ENCODE data around the gene SLC9A7.

Gene SLC9A7

DNA sequence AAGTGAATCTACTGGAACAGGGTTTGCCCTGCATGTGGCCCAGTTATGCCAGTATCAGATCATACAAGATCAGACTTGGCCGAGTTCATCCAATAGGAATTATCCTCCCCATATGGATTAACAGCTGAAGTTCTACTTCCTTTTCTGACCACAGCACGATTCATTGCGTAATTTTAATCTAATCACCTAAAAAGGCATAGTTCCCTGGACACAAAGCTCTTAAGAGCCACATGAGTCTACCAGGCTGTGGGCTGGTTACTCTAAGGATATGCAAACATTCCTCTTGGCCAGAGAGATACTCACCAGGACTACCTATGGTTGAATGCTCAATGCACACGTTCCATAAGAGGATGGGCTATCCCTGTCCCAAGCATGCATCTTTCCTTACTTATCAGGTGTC, 138.4 kb downstream of the SLC9A7 start:
- no peak overlapping the region for H3K4me3 Mint-ChIP-seq
- H3K9me3 Mint-ChIP-seq, result peaks cover 15% of the 10 kb centered on the region
- H3K4me1 Mint-ChIP-seq, result peaks cover 7% of the 10 kb centered on the region
- no peak overlapping the region for H3K27ac Mint-ChIP-seq
- H3K36me3 Mint-ChIP-seq (ENCODE audit: low read depth), result peaks cover 7% of the 10 kb centered on the region
- no peaks in the 10 kb centered on the region for H3K27me3 Mint-ChIP-seq (ENCODE audit: low read depth)
- TF ChIP-seq, protein P1, sequence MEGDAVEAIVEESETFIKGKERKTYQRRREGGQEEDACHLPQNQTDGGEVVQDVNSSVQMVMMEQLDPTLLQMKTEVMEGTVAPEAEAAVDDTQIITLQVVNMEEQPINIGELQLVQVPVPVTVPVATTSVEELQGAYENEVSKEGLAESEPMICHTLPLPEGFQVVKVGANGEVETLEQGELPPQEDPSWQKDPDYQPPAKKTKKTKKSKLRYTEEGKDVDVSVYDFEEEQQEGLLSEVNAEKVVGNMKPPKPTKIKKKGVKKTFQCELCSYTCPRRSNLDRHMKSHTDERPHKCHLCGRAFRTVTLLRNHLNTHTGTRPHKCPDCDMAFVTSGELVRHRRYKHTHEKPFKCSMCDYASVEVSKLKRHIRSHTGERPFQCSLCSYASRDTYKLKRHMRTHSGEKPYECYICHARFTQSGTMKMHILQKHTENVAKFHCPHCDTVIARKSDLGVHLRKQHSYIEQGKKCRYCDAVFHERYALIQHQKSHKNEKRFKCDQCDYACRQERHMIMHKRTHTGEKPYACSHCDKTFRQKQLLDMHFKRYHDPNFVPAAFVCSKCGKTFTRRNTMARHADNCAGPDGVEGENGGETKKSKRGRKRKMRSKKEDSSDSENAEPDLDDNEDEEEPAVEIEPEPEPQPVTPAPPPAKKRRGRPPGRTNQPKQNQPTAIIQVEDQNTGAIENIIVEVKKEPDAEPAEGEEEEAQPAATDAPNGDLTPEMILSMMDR (IDR thresholded peaks at IDR 0.05; ENCODE audit: unreplicated experiment in 3 of 3), result no peak

DNA sequence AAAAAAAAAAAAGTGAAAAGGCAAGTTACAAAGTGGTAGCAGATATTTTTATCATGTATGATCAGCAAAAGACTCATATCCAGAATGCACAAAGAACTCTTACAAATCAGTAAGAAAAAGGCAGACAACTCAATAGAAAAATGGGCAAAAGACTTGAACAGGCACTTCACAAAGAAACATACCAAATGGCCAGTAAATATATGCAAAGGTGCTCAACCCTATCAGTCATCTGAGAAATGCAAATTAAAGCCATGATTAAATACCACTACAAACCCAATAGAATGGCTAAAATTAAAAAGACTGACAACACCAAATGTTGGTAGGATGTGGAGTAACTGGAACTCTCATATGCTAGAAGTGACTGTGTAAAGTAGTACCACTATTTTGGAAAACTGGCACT, 140.0 kb downstream of the SLC9A7 start:
- Mint-ChIP-seq H3K4me1 (peaks cover 7% of the 10 kb centered on the region), H3K9me3 (peaks cover 15% of the 10 kb centered on the region), H3K27ac (no peak overlapping the region), H3K36me3 (ENCODE audit: low read depth) (peaks cover 7% of the 10 kb centered on the region), H3K27me3 (ENCODE audit: low read depth) (no peaks in the 10 kb centered on the region), H3K4me3 (no peak overlapping the region)
- TF ChIP-seq, protein P1 (IDR thresholded peaks at IDR 0.05; ENCODE audit: unreplicated experiment in 3 of 3), result no peak

DNA sequence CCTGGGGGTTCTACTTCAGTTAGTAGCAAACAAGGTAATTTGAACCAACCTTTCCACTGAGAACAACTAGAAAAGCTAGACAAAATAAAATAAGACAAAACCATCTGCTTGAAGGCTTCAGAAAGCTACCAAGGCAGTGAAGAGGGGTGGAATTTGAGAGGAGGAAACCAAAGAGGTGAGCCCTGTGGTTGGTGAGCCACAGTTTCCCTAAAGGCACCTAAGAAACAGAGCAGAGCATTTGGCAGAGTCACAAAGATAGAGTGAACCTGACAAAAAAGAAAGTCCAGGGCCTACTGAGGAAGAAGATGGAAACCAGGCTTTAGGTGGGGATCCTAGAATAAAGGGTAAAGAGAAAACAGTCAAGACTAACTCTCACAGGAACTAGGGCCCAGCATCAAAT, 141.0 kb downstream of the SLC9A7 start:
- Mint-ChIP-seq H3K36me3 (ENCODE audit: low read depth) (peaks cover 7% of the 10 kb centered on the region), H3K27me3 (ENCODE audit: low read depth) (no peaks in the 10 kb centered on the region), H3K9me3 (peaks cover 15% of the 10 kb centered on the region), H3K4me3 (no peak overlapping the region), H3K4me1 (peaks cover 7% of the 10 kb centered on the region), H3K27ac (no peak overlapping the region)
- TF ChIP-seq, protein P1 (IDR thresholded peaks at IDR 0.05; ENCODE audit: unreplicated experiment in 3 of 3), result no peak

DNA sequence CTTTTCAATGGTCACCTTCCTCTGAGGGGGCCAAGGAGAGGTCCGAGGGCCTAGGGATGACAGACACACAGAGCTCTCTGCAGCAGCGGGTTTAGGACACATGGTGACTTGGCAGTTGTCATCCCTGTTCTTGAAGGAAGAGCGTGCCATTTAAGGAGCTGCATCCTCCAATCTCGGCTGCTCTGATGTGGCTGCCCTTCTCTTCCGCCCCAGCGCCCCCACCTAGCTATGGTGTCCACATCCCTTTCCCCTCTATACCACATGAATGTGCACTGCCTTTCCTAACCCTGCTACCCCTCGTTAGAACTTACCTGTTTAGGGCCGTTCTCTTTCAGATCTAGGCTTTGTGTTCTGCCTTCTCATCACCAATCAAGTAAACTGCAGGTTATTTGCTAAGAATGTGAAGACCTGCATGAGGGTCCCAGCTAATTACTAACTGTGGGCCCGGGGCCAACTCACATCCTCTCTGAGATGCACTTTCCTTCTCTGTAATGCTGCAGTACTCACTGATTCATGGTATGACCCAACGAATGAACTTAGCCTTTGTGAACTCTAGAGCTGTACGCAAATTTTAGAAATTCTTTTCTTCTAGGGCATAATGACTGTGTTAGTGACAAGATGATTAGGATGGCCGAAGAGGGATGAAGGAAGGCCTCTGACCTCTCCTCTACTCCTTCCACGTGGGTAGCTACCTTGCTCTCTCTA, 147.1 kb downstream of the SLC9A7 start:
- Mint-ChIP-seq H3K27ac (no peak overlapping the region), H3K27me3 (ENCODE audit: low read depth) (no peaks in the 10 kb centered on the region), H3K9me3 (peaks cover under 1% of the 10 kb centered on the region), H3K4me3 (no peak overlapping the region), H3K4me1 (no peaks in the 10 kb centered on the region), H3K36me3 (ENCODE audit: low read depth) (no peaks in the 10 kb centered on the region)
- TF ChIP-seq, protein P1 (IDR thresholded peaks at IDR 0.05; ENCODE audit: unreplicated experiment in 3 of 3), result no peak

DNA sequence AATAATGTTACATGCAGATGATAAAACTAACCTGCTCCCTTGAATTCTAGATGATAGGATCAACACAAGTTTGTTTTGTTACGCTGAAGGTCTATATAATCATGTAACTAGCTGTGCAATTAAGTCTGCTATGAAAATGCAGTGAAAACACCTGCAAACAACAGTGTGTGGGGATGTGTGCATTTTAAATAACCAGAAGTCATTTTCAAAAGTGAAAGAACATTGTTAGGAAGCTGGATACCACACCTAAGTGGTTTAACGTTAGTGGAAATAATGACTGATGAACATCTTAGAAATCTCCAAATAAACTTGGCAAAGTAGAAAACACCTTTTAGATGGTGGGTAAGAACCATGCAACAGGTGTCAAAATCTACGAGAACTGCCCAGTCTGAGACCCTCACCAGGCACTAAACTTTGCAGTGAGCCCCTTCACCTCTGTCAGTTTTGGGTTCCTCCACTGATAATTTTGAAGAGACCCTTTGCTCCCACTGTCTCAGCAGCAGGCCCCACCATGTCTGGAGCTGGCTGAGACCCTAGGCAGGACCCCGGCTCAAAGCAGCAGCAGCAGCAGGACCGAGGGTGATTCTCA, 148.8 kb downstream of the SLC9A7 start:
- no peak overlapping the region for H3K27ac Mint-ChIP-seq
- H3K9me3 Mint-ChIP-seq, result no peaks in the 10 kb centered on the region
- TF ChIP-seq, protein P1 (IDR thresholded peaks at IDR 0.05; ENCODE audit: unreplicated experiment in 3 of 3), result no peak
- H3K27me3 Mint-ChIP-seq (ENCODE audit: low read depth), result no peaks in the 10 kb centered on the region
- no peak overlapping the region for H3K4me3 Mint-ChIP-seq
- no peaks in the 10 kb centered on the region for H3K36me3 Mint-ChIP-seq (ENCODE audit: low read depth)
- H3K4me1 Mint-ChIP-seq, result no peaks in the 10 kb centered on the region

DNA sequence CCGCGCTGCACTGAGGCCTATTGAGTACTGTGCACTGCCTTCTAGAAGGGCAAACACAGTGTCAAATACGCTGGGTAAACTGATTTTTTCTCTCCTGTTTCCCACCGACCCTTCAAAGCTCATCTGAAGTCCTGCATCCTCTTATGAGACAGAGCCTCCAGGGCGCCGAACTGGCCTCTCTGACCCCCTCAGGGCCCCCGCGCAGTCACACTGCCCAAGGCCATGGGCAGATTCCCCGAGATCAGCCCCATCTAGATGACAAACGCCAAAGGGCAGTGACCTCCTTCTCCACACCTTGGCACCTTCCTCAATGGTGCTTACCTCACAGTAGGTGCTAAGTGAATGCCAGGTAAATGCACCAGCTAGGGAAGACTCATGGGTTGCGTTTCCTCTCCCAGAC, 151.0 kb downstream of the SLC9A7 start:
- no peaks in the 10 kb centered on the region for H3K9me3 Mint-ChIP-seq
- no peak overlapping the region for H3K4me3 Mint-ChIP-seq
- no peaks in the 10 kb centered on the region for H3K4me1 Mint-ChIP-seq
- TF ChIP-seq, protein P1 (IDR thresholded peaks at IDR 0.05; ENCODE audit: unreplicated experiment in 3 of 3), result no peak
- H3K27me3 Mint-ChIP-seq (ENCODE audit: low read depth), result no peaks in the 10 kb centered on the region
- no peaks in the 10 kb centered on the region for H3K36me3 Mint-ChIP-seq (ENCODE audit: low read depth)
- H3K27ac Mint-ChIP-seq, result no peak overlapping the region

All from nephron (organoid).